ENCODE results near the gene SNAPC2.

SNAPC2 gene

GRCh38 chr19:7971553-7972520 is 51.7 kb downstream of the SNAPC2 start:
- DNase-seq: no peak

All from DMS153 (cell line).